Adrenal gland (tissue), 12 donors: ENCODE results near the gene IFI27L1. TPM values are rescaled to one million over a fixed set of nuclear protein-coding genes. Genes with fewer than 3 reads are reported as not detected.

Experiments used
- DNase-seq, 7 donors: peaks; one replicate each; pipeline ENCODE4 v3.0.0-alpha.2; 2019 to 2020
- H3K27ac ChIP-seq, 5 donors: fragments of 200-600 bp; sonication (generic) in 4 of 5; 1 replicate in 3 of 5; 2 replicates in 2 of 5; pipeline versions ENCODE4 v1.5.1 to v1.8.0; 2016 to 2020; ENCODE audit warnings: mild to moderate bottlenecking in 1 of 5
- H3K27me3 ChIP-seq: fragments of 200-600 bp; 2 replicates; pipeline ENCODE4 v1.8.0; 2021
- H3K36me3 ChIP-seq, 2 donors: fragments of 200-600 bp; replicated peaks in 1 of 2; 1 replicate in 1 of 2; 2 replicates in 1 of 2; pipeline versions ENCODE4 v1.5.1 to v1.8.0; 2018 to 2022
- H3K4me1 ChIP-seq, 2 donors: fragments of 200-600 bp; replicated peaks in 1 of 2; 1 replicate in 1 of 2; 2 replicates in 1 of 2; pipeline versions ENCODE4 v1.5.1 to v1.8.0; 2018 to 2021
- H3K4me3 ChIP-seq, 4 donors: fragments of 200-600 bp; sonication (generic) in 3 of 4; one replicate each; pipeline ENCODE4 v1.5.1; 2016 to 2018
- H3K9me3 ChIP-seq, 3 donors: fragments of 200-600 bp; sonication (generic) in 1 of 3; replicated peaks in 1 of 3; 1 replicate in 2 of 3; 2 replicates in 1 of 3; pipeline versions ENCODE4 v1.5.1 to v1.8.0; 2016 to 2021
- POLR2A ChIP-seq, 2 donors: fragments of 450-650 bp; IDR thresholded peaks; one replicate each; pipeline ENCODE4 v1.6.1; 2017; ENCODE audit warnings: antibody characterized with exemption in 2 of 2, mild to moderate bottlenecking in 2 of 2, moderate library complexity in 1 of 2
- WGBS, 4 donors: extraction: QIAGEN DNeasy Blood & Tissue Kit in 2 of 4; methylation state at CpG; one replicate each; pipeline versions ENCODE4 v1.1.5 to v1.1.7; 2013 to 2017; 5-methylcytosine and 5-hydroxymethylcytosine counted together
- intact Hi-C, 2 donors: fragments of 100-400 bp; cut with DNase I; formaldehyde crosslinking; loops; one replicate each; pipeline versions ENCODE4 v1.14.1 to v1.15.0; 2022 to 2023
- polyA plus RNA-seq, 3 donors: library from polyadenylated mRNA; stranded (reverse); fragments of 200-250 nt in 2 of 3; fragments of 350-450 nt in 1 of 3; fragmentation: Illumina TruSeq in 1 of 3; extraction: RNeasy Lipid Tissue Mini Kit (QIAGEN cat#74804) in 1 of 3; gene quantifications; one replicate each; pipeline ENCODE4 v1.2.3, GENCODE V29; 2013 to 2014
- total RNA-seq, 9 donors: library from RNA; depleted of rRNA in 4 of 9; stranded (reverse); fragments of >200 nt in 4 of 9; fragments of 120-200 nt in 1 of 9; fragmentation: NEBNext Ultra II Directional in 1 of 9; extraction: Animal tissue kit (Norgen Biotek cat#: 25700) in 1 of 9; gene quantifications; one replicate each; pipeline versions ENCODE4 v1.1.0 to v1.2.4, GENCODE V29; 2013 to 2023
- TF ChIP-seq, protein P1 (sequence below), 6 experiments: fragments of 450-650 bp in 4 of 6; fragments of 200-600 bp in 2 of 6; sonication (generic) in 1 of 6; IDR thresholded peaks; 1 replicate in 5 of 6; 2 replicates in 1 of 6; pipeline versions ENCODE4 v1.5.1 to v1.8.0; 2016 to 2021; ENCODE audit warnings: antibody characterized with exemption in 6 of 6, mild to moderate bottlenecking in 2 of 6, moderate library complexity in 1 of 6
- donor health status: healthy with polysubstance abuse.
- donor health status: Bipolar disorder and iron deficiency.
- donor health status: DM: yes; HTN: yes; CAD: no.
- donor health status: DM: no; HTN: no; CAD: no.
- donor health status: DM: no; HTN: no; CAD: no.
- donor health status: DM: yes; HTN: yes; CAD: no.

IFI27L1 gene
- total and polyA plus RNA-seq, 12 donors: 39.7 to 233 (median 68.7) TPM

DNA sequence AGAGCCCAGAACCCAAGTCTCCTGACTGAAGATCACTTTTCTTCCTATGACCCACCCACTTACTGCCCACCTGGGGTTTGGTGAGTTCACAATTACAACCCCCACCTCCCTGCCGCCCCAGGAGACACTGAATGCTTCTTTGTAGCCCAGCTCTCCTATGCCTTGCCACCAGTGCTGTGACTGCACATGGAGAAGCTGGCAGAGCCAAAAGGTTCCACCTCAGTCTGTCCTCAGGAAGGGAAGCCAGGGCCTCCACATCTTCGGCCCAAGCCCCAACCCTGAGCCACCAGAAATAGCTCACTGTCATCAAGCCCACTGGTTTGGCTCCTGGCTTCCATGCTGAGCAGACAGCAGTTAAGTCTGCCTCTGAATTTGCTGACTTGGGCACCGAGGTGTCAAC is 29.3 kb upstream of the IFI27L1 start:
- no peaks in the 10 kb centered on the region for H3K27me3 ChIP-seq
- peaks cover 11 to 14% of the 10 kb centered on the region in 2 donors for H3K4me1 ChIP-seq
- WGBS, 4 donors: 82 to 96% (median 87%) methylated on average over 2 to 3 of the region's 3 CpGs
- peak overlapping the region in 3 of 5 donors; percentile 7 to 41 (median 13) for H3K27ac ChIP-seq
- peaks cover 0 to 97% of the 10 kb centered on the region in 2 donors for H3K36me3 ChIP-seq
- intact Hi-C loops: no loop called here
- DNase-seq: peak in 3 of 7 donors; percentile 11 to 43 (median 21)
- H3K9me3 ChIP-seq: no peaks in the 10 kb centered on the region
- TF ChIP-seq, protein P1, sequence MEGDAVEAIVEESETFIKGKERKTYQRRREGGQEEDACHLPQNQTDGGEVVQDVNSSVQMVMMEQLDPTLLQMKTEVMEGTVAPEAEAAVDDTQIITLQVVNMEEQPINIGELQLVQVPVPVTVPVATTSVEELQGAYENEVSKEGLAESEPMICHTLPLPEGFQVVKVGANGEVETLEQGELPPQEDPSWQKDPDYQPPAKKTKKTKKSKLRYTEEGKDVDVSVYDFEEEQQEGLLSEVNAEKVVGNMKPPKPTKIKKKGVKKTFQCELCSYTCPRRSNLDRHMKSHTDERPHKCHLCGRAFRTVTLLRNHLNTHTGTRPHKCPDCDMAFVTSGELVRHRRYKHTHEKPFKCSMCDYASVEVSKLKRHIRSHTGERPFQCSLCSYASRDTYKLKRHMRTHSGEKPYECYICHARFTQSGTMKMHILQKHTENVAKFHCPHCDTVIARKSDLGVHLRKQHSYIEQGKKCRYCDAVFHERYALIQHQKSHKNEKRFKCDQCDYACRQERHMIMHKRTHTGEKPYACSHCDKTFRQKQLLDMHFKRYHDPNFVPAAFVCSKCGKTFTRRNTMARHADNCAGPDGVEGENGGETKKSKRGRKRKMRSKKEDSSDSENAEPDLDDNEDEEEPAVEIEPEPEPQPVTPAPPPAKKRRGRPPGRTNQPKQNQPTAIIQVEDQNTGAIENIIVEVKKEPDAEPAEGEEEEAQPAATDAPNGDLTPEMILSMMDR (IDR thresholded peaks at IDR 0.05): no peak
- TF ChIP-seq POLR2A (IDR thresholded peaks at IDR 0.05): no peak
- H3K4me3 ChIP-seq: no peak overlapping the region

DNA sequence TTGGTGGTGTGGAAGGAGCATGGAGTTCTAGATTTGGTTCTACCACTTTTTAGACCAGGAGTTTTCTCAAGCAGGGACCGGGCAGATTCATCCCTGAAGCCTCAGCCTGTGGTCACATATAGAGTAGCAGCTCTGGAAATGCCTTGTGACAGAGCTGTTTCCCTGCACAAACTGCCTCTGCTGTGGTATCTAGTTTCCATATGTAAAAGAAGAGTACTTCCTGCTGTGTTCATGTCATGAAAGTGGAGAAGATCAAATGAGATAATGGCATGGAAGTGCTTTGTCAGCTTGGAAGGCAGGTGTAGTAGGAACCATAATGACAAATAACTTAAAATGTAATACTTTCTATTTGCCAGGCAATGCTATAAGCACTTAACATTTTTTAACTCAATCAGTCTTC is 28.9 kb upstream of the IFI27L1 start:
- Histone ChIP-seq H3K9me3 (no peaks in the 10 kb centered on the region), H3K4me3 (no peak overlapping the region), H3K4me1 (peaks cover 15 to 18% of the 10 kb centered on the region in 2 donors), H3K27me3 (no peaks in the 10 kb centered on the region), H3K27ac (peak overlapping the region in 2 of 5 donors; percentile 13 to 41), H3K36me3 (peaks cover 0 to 97% of the 10 kb centered on the region in 2 donors)
- DNase-seq: peak in 1 of 7 donors; percentile 33
- intact Hi-C loops: no loop called here
- 88 to 95% (median 92%) methylated on average over 1 of the region's 1 CpG; no CpG with 5 or more reads in 1 of the 4 donors for WGBS, 4 donors
- TF ChIP-seq, protein P1 (IDR thresholded peaks at IDR 0.05): no peak
- no peak for TF ChIP-seq POLR2A (IDR thresholded peaks at IDR 0.05)

DNA sequence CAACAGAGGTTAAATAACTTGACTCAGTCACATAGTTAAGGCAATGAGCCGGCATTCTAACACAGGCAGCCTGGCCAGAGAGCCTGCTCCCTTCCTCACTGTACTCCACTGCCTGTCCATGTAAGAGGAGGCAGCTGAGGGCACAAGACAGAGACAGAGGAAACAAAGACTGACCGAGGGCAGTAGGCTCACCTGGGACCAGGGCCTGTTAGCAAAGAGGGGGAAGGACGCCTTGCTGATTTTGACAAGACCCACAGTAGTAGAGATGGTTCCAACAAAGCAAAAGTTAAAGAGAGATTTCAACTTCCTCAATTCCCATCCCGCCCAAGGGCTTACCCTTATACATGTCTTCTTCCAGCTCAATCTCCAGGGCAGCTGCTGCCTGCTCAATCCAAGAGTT is 28.4 kb upstream of the IFI27L1 start:
- no peak overlapping the region for H3K4me3 ChIP-seq
- peaks cover 20 to 23% of the 10 kb centered on the region in 2 donors for H3K4me1 ChIP-seq
- WGBS, 4 donors: 91 to 95% (median 93%) methylated on average over 4 of the region's 4 CpGs
- peaks cover 0 to 97% of the 10 kb centered on the region in 2 donors for H3K36me3 ChIP-seq
- peak overlapping the region in 1 of 5 donors; percentile 41 for H3K27ac ChIP-seq
- TF ChIP-seq, protein P1 (IDR thresholded peaks at IDR 0.05): no peak
- no peak for TF ChIP-seq POLR2A (IDR thresholded peaks at IDR 0.05)
- DNase-seq: peak in 3 of 7 donors; percentile 10 to 27 (median 15)
- intact Hi-C loops: no loop called here
- H3K27me3 ChIP-seq: no peaks in the 10 kb centered on the region
- H3K9me3 ChIP-seq: no peaks in the 10 kb centered on the region

DNA sequence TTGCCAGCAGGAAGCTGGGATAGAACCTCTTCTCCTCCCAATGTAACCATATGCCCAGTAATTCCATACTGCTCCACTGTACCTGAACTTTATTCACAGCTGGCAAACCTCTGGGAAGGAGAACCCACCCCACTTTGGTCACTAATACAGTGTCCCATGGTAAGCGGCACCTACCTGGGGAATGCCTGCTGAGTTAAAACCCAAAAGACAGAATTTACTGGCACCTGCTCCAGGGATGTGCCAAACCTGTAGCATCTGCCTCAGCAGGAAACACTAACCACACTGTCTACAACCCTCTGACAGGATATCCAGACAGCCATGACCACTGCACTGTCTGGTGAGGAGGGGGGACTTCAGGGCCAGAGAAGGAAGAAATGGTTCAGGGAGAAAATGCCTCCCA is 26.7 kb upstream of the IFI27L1 start:
- 92 to 100% (median 97%) methylated on average over 1 of the region's 1 CpG for WGBS, 4 donors
- intact Hi-C loops: no loop called here
- Histone ChIP-seq H3K27ac (no peak overlapping the region), H3K9me3 (no peaks in the 10 kb centered on the region), H3K4me3 (no peak overlapping the region), H3K36me3 (peaks cover 0 to 95% of the 10 kb centered on the region in 2 donors), H3K4me1 (peaks cover 35 to 40% of the 10 kb centered on the region in 2 donors), H3K27me3 (no peaks in the 10 kb centered on the region)
- TF ChIP-seq, protein P1 (IDR thresholded peaks at IDR 0.05): no peak
- TF ChIP-seq POLR2A (IDR thresholded peaks at IDR 0.05): no peak
- DNase-seq: peak in 1 of 7 donors; percentile 20
